Hippocampal formation (tissue), 2 donors: ENCODE results near the gene BCLAF1.

Experiments
- DNase-seq, 2 donors: peaks; one replicate each; lab custom pipeline; 2025; lab: John Stamatoyannopoulos, UW

The BCLAF1 gene

GRCh38 chr6:136289579-136290409 is at the start of gene BCLAF1:
Gene BCLAF1 (minus strand): TSS chr6:136289846. CDS start chr6:136279866, 9,980 bp downstream.
- DNase-seq: peak; percentile 99

GRCh38 chr6:136338486-136338885 is 48.8 kb upstream of the BCLAF1 start:
- DNase-seq: no peak

- DNase-seq: no peak
Measured at GRCh38 chr6:136337606-136338005, 48.0 kb upstream of the BCLAF1 start.

GRCh38 chr6:136337121-136337520 is 47.5 kb upstream of the BCLAF1 start:
- DNase-seq: no peak

GRCh38 chr6:136335736-136336363 is 46.2 kb upstream of the BCLAF1 start:
- no peak for DNase-seq

- no peak for DNase-seq
Measured at GRCh38 chr6:136334853-136335252, 45.2 kb upstream of the BCLAF1 start.

- DNase-seq: no peak
Measured at GRCh38 chr6:136334465-136334846, 44.8 kb upstream of the BCLAF1 start.

GRCh38 chr6:136333824-136334464 is 44.3 kb upstream of the BCLAF1 start:
- no peak for DNase-seq

GRCh38 chr6:136331461-136331860 is 41.8 kb upstream of the BCLAF1 start:
- DNase-seq: no peak

- DNase-seq: no peak
Measured at GRCh38 chr6:136330634-136331033, 41.0 kb upstream of the BCLAF1 start.

GRCh38 chr6:136326038-136326553 is 36.5 kb upstream of the BCLAF1 start:
- DNase-seq: no peak

- no peak for DNase-seq
Measured at GRCh38 chr6:136324686-136325380, 35.2 kb upstream of the BCLAF1 start.

- peak in 1 of 2 donors; percentile 77 for DNase-seq
Measured at GRCh38 chr6:136323431-136324112, 33.9 kb upstream of the BCLAF1 start.

- DNase-seq: no peak
Measured at GRCh38 chr6:136319732-136320131, 30.1 kb upstream of the BCLAF1 start.

- no peak for DNase-seq
Measured at GRCh38 chr6:136318676-136319075, 29.0 kb upstream of the BCLAF1 start.

- no peak for DNase-seq
Measured at GRCh38 chr6:136317971-136318370, 28.3 kb upstream of the BCLAF1 start.

- peak; percentile 31 to 57 for DNase-seq
Measured at GRCh38 chr6:136317021-136317694, 27.5 kb upstream of the BCLAF1 start.

- DNase-seq: no peak
Measured at GRCh38 chr6:136315594-136315993, 25.9 kb upstream of the BCLAF1 start.

- no peak for DNase-seq
Measured at GRCh38 chr6:136312975-136313374, 23.3 kb upstream of the BCLAF1 start.

GRCh38 chr6:136309729-136310311 is 20.2 kb upstream of the BCLAF1 start:
- no peak for DNase-seq
